Stomach (tissue), 9 donors: Measurements from ENCODE around the gene SORCS2. TPM values are rescaled to one million over a fixed set of nuclear protein-coding genes. Genes with fewer than 3 reads are reported as not detected.
"Not testable (repeated sequence)": the region's sequence is repeated elsewhere in the genome, so short reads cannot be mapped to it uniquely, and the experiment has no call there.

Experiments
- DNase-seq, 2 donors: peaks; one replicate each; pipeline versions ENCODE4 v3.0.0 to v3.0.0-alpha.2; 2013 to 2019
- H3K27ac ChIP-seq, 5 donors: fragments of 200-600 bp in 4 of 5; sonication (generic) in 4 of 5; one replicate each; pipeline ENCODE4 v1.5.1; 2013 to 2019; ENCODE audit warnings: mild to moderate bottlenecking in 1 of 5, moderate library complexity in 1 of 5
- H3K27me3 ChIP-seq, 3 donors: fragments of 200-600 bp; sonication (generic); one replicate each; pipeline ENCODE4 v1.5.1; 2017 to 2019; ENCODE audit warnings: mixed run types in 1 of 3
- H3K36me3 ChIP-seq, 4 donors: fragments of 200-600 bp; sonication (generic); 1 replicate in 3 of 4; 2 replicates in 1 of 4; pipeline ENCODE4 v1.5.1; 2016 to 2019
- H3K4me1 ChIP-seq, 4 donors: fragments of 200-600 bp; sonication (generic); one replicate each; pipeline ENCODE4 v1.5.1; 2016 to 2019
- H3K4me3 ChIP-seq, 4 donors: fragments of 200-600 bp; sonication (generic) in 3 of 4; one replicate each; pipeline ENCODE4 v1.5.1; 2016 to 2019; ENCODE audit warnings: mild to moderate bottlenecking in 1 of 4
- H3K9me3 ChIP-seq, 4 donors: fragments of 200-600 bp; sonication (generic); one replicate each; pipeline ENCODE4 v1.5.1; 2016 to 2019
- EP300 ChIP-seq: sonication (generic); formaldehyde crosslinking; IDR thresholded peaks from one replicate; pipeline ENCODE4 v1.6.1; 2017; ENCODE audit warnings: antibody characterized with exemption
- POLR2A ChIP-seq, 4 donors: fragments of 450-650 bp; IDR thresholded peaks; one replicate each; pipeline ENCODE4 v1.6.1; 2016; ENCODE audit warnings: antibody characterized with exemption in 4 of 4, control low read depth in 2 of 4, mild to moderate bottlenecking in 1 of 4, moderate library complexity in 1 of 4
- POLR2AphosphoS5 ChIP-seq, 3 donors: sonication (generic); formaldehyde crosslinking; IDR thresholded peaks; one replicate each; pipeline ENCODE4 v1.6.1; 2016; ENCODE audit warnings: antibody characterized with exemption in 3 of 3
- whole genome bisulfite sequencing, 5 donors: extraction: QIAGEN DNeasy Blood & Tissue Kit in 3 of 5; methylation state at CpG; one replicate each; pipeline versions ENCODE4 v1.1.5 to v1.1.7; 2013 to 2018; 5-methylcytosine and 5-hydroxymethylcytosine counted together
- intact Hi-C: fragments of 100-400 bp; cut with DNase I; formaldehyde crosslinking; loops from one replicate; pipeline ENCODE4 v1.15.1; 2023; ENCODE audit warnings: low total_unique reads
- polyA plus RNA-seq, 3 donors: library from polyadenylated mRNA; stranded (reverse); fragments of 200-250 nt; gene quantifications; one replicate each; pipeline ENCODE4 v1.2.3, GENCODE V29; 2013
- total RNA-seq, 5 donors: library from RNA; depleted of rRNA; stranded (reverse); fragments of >200 nt; gene quantifications; one replicate each; pipeline versions ENCODE4 v1.1.0 to v1.2.3, GENCODE V29; 2014 to 2016
- TF ChIP-seq, protein P1 (sequence below), 7 experiments: fragments of 450-650 bp in 4 of 7; fragments of 200-600 bp in 3 of 7; sonication (generic) in 3 of 7; IDR thresholded peaks; one replicate each; pipeline ENCODE4 v1.5.1; 2016 to 2019; ENCODE audit warnings: antibody characterized with exemption in 7 of 7, control low read depth in 2 of 7, mild to moderate bottlenecking in 1 of 7
- donor health status: healthy with polysubstance abuse.
- donor health status: Bipolar disorder and iron deficiency.
- donor health status: healthy.

SORCS2 gene
- total and polyA plus RNA-seq, 8 donors: under 0.01 to 13.0 (median 0.50) TPM; not detected in 1

- TF ChIP-seq, protein P1, sequence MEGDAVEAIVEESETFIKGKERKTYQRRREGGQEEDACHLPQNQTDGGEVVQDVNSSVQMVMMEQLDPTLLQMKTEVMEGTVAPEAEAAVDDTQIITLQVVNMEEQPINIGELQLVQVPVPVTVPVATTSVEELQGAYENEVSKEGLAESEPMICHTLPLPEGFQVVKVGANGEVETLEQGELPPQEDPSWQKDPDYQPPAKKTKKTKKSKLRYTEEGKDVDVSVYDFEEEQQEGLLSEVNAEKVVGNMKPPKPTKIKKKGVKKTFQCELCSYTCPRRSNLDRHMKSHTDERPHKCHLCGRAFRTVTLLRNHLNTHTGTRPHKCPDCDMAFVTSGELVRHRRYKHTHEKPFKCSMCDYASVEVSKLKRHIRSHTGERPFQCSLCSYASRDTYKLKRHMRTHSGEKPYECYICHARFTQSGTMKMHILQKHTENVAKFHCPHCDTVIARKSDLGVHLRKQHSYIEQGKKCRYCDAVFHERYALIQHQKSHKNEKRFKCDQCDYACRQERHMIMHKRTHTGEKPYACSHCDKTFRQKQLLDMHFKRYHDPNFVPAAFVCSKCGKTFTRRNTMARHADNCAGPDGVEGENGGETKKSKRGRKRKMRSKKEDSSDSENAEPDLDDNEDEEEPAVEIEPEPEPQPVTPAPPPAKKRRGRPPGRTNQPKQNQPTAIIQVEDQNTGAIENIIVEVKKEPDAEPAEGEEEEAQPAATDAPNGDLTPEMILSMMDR (IDR thresholded peaks at IDR 0.05): no peak
- no peak for TF ChIP-seq EP300
- no peak for TF ChIP-seq POLR2A (IDR thresholded peaks at IDR 0.05)
- TF ChIP-seq POLR2AphosphoS5 (IDR thresholded peaks at IDR 0.05): no peak
- H3K4me3 ChIP-seq: no peak overlapping the region
- no peak for DNase-seq
- H3K36me3 ChIP-seq: no peaks in the 10 kb centered on the region
- no peaks in the 10 kb centered on the region for H3K9me3 ChIP-seq
- intact Hi-C loops: no loop called here
- 50 to 71% (median 64%) methylated on average over 10 to 16 of the region's 16 CpGs for WGBS, 5 donors
- H3K4me1 ChIP-seq: no peaks in the 10 kb centered on the region
- H3K27ac ChIP-seq: no peak overlapping the region
- H3K27me3 ChIP-seq: peaks cover 0 to 48% (median 0%) of the 10 kb centered on the region in 3 donors
Measured at GRCh38 chr4:7448036-7448435, 255.7 kb downstream of the SORCS2 start.

DNA sequence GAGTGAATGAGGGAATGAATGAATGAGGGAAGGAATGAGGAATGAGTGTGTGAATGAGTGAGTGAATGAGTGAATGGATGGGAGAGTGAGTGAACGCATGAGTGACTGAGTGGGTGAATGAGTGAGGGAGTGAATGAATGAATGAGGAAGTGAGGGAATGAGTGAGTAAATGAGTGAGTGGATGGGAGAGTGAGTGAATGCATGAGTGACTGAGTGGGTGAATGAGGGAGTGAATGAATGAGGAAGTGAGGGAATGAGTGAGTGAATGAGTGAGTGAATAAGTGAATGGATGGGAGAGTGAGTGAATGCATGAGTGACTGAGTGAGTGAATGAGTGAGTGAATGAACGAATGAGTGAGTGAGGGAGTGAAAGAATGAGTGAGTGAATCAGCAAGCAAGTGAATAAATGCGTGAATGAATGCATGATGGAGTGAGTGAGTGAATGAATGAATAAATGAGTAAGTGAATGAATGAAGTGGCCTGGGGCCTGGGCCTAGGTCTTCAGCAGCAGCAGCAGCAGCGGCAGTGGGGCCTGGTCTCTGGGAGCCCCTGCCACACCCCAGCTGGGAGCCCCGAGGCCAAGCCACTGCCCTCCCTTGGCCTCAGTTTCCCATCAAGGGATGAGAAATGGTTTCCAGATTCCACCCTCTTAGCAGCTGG, 258.6 kb downstream of the SORCS2 start:
- intact Hi-C loops: no loop called here

GRCh38 chr4:7451434-7451789, 259.1 kb downstream of the SORCS2 start:
- intact Hi-C loops: no loop called here
- no peak for DNase-seq
- Histone ChIP-seq H3K9me3 (no peaks in the 10 kb centered on the region), H3K4me3 (no peak overlapping the region), H3K27me3 (peaks cover 0 to 24% (median 0%) of the 10 kb centered on the region in 3 donors), H3K27ac (no peak overlapping the region), H3K36me3 (no peaks in the 10 kb centered on the region), H3K4me1 (no peaks in the 10 kb centered on the region)
- TF ChIP-seq, protein P1 (IDR thresholded peaks at IDR 0.05): no peak
- TF ChIP-seq POLR2A (IDR thresholded peaks at IDR 0.05): no peak
- TF ChIP-seq EP300: no peak
- WGBS, 5 donors: 22 to 62% (median 54%) methylated on average over 1 to 2 of the region's 2 CpGs

More for the DNA sequence above, 258.6 kb downstream of the SORCS2 start:
- 72 to 80% (median 73%) methylated on average over 5 of the region's 5 CpGs for WGBS, 5 donors
- H3K4me3 ChIP-seq: no peak overlapping the region
- H3K4me1 ChIP-seq: no peaks in the 10 kb centered on the region
- peaks cover 0 to 26% (median 0%) of the 10 kb centered on the region in 3 donors for H3K27me3 ChIP-seq
- no peak for DNase-seq
- TF ChIP-seq EP300 (no peak), POLR2A (IDR thresholded peaks at IDR 0.05) (no peak), POLR2AphosphoS5 (IDR thresholded peaks at IDR 0.05) (no peak)
- TF ChIP-seq, protein P1 (IDR thresholded peaks at IDR 0.05): no peak
- H3K36me3 ChIP-seq: no peaks in the 10 kb centered on the region
- no peak overlapping the region for H3K27ac ChIP-seq
- H3K9me3 ChIP-seq: no peaks in the 10 kb centered on the region

DNA sequence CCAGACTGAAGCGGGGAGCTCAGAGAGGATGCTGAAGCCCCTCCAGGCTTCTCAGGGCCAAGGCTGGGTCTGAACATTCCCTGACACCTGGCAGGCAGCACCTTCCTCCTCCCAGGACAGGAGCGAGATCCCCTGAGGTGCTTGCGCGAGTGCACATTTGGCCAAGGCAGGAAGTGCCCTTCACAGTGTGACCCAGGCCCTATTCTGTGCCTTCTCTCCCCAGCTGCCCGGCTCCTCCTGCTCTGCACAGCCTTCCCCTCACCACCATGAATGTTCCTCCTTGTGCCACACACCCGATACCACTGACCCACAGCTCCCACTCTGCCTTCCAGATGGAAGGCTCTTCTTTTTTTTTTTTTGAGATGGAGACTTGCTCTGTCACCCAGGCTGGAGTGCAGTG, 259.5 kb downstream of the SORCS2 start:
- Histone ChIP-seq H3K9me3 (no peaks in the 10 kb centered on the region), H3K4me1 (no peaks in the 10 kb centered on the region), H3K36me3 (no peaks in the 10 kb centered on the region), H3K27ac (no peak overlapping the region), H3K27me3 (peaks cover 0 to 23% (median 0%) of the 10 kb centered on the region in 3 donors), H3K4me3 (no peak overlapping the region)
- whole genome bisulfite sequencing, 5 donors: 71 to 83% (median 80%) methylated on average over 2 to 6 of the region's 6 CpGs
- TF ChIP-seq POLR2A (IDR thresholded peaks at IDR 0.05): no peak
- TF ChIP-seq, protein P1 (IDR thresholded peaks at IDR 0.05): no peak
- TF ChIP-seq EP300: no peak
- TF ChIP-seq POLR2AphosphoS5 (IDR thresholded peaks at IDR 0.05): no peak
- intact Hi-C loops: no loop called here
- DNase-seq: no peak

DNA sequence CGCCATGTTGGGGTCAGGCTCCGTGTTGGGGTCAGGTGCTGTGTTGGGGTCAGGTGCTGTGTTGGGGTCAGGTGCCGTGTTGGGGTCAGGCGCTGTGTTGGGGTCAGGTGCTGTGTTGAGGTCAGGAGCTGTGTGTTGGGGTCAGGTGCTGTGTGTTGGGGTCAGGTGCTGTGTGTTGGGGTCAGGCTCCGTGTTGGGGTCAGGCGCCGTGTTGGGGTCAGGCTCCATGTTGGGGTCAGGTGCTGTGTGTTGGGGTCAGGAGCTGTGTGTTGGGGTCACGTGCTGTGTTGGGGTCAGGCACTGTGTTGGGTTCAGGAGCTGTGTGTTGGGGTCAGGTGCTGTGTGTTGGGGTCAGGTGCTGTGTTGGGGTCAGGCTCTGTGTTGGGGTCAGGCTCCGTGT, 260.5 kb downstream of the SORCS2 start:
- DNase-seq, H3K4me3 ChIP-seq, H3K36me3 ChIP-seq, H3K9me3 ChIP-seq, H3K4me1 ChIP-seq, intact Hi-C loops, H3K27ac ChIP-seq: not testable (repeated sequence)
- peaks cover 0 to 15% (median 0%) of the 10 kb centered on the region in 3 donors for H3K27me3 ChIP-seq
- WGBS, 5 donors: 87 to 98% (median 92%) methylated on average over 6 to 9 of the region's 9 CpGs
